GM12801 (cell line): ENCODE measurements around the gene ZG16B.

Experiments used
- TF ChIP-seq, protein P1 (sequence below): IDR thresholded peaks from one replicate; pipeline ENCODE4 v1.5.1; 2011; ENCODE audit warnings: control low read depth; ENCODE audit not compliant: insufficient read length; ENCODE audit errors: extremely low read depth

ZG16B gene

DNA sequence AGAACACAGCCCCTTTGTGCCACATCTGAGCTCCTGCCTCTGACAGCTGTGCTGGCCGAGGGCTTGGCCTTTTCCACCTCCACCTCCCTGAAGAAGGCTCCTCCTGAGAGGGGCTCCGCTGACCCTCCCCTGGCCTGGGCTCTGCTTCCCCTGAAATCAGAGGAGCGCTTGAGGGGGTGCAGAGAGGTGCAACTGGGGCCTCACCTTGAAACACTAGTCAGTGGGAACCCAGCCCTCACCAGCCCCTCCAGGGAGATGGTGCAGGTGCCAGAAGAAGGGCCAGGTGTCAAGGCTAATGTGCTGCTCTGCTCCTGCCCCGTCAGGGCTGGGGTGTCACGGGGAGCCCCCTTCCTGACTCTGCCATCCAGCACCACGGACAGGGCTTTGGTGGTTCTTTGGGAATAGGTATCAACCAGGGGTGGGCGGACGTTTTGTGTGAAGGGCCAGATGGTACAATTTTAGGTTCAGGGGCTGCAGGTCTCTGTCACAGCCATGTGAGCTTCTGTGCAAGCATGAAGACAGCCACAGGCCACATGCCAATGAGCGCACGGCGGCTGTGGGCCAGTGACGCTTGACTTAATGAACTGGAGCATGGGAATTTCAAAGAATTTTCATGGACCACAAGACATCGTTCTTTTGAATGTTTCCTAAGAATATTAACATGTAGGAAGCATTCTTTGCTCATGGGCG is 2.1 kb upstream of the ZG16B start:
- TF ChIP-seq, protein P1, sequence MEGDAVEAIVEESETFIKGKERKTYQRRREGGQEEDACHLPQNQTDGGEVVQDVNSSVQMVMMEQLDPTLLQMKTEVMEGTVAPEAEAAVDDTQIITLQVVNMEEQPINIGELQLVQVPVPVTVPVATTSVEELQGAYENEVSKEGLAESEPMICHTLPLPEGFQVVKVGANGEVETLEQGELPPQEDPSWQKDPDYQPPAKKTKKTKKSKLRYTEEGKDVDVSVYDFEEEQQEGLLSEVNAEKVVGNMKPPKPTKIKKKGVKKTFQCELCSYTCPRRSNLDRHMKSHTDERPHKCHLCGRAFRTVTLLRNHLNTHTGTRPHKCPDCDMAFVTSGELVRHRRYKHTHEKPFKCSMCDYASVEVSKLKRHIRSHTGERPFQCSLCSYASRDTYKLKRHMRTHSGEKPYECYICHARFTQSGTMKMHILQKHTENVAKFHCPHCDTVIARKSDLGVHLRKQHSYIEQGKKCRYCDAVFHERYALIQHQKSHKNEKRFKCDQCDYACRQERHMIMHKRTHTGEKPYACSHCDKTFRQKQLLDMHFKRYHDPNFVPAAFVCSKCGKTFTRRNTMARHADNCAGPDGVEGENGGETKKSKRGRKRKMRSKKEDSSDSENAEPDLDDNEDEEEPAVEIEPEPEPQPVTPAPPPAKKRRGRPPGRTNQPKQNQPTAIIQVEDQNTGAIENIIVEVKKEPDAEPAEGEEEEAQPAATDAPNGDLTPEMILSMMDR = no peak

DNA sequence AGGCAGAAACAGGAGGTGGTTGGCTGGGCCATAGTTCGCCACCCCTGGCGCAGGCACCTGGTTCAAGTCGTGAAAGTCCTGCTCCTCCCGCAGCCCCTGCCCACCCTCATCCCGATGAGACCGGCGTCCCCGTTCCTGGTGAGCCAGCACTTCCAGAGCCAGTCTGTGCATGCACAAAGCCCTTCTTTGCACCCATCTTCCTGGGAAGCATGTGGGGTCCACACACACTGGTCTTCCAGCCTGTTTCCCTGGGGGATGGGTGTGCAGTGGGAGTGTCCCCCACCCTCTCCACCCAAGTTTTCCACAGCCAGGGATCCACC is 1.6 kb upstream of the ZG16B start:
- TF ChIP-seq, protein P1 = no peak

DNA sequence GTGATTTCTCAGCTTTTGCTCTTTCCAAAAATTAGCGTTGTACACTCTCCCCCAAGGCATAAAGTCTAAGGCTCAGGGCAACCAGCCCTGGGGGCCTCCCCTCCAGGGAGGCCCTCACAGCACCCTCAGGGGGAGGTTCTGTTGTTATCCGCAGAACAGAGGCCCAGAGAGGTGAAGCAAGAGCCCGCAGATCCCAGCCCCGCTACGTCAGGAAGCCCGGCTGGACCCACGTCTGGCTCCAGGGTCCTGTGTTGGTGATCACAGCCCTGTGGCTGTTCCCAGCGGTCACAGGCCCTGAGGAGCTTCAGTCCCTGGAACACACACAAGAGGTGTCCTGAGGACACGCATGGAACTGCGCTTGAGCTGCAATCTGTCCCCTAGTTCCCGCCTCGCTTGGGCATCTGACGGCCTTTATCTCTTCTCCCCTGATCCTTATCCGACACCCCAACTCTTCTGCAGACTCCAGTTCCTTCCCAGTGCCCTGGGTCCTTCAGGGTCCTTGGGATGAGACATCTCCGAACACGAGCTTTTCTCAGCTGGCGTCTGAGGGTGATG is 1.1 kb upstream of the ZG16B start:
- TF ChIP-seq, protein P1 = no peak

DNA sequence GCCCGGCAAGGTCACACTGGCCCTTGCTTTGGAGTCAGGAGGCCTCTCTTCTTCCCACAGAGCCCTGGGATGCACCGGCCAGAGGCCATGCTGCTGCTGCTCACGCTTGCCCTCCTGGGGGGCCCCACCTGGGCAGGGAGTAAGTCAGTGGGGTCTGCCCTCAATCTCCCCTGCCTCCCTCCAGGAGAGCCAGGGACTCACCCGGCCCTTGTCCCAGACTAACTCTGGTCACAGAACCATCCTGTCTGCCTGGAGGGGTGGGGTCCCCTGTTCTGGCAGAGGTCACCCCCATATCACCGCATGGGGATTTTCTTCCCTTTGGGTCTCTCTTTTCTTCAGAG is 222 bp downstream of the ZG16B start:
- TF ChIP-seq, protein P1 = no peak

DNA sequence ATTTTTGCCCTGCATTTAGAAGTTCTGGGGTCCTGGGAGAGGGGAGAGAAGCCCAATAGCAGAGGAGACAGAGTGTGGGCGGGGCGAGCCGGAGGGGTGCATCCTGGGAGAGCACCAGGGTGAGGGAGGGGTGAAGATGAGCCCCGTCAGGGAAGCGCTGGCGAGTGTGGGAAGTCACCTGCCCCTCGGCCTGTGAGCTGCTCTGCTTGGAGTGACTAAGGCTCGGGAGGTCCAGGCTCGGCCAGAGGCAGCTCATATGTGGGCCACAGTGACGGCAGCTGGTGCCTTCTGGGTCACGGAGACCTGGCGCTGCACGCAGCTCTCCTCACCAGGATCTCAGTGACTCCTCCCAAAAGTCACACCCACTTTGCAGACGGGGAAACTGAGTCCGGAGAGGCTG is 1.1 kb downstream of the ZG16B start:
- TF ChIP-seq, protein P1 = no peak

DNA sequence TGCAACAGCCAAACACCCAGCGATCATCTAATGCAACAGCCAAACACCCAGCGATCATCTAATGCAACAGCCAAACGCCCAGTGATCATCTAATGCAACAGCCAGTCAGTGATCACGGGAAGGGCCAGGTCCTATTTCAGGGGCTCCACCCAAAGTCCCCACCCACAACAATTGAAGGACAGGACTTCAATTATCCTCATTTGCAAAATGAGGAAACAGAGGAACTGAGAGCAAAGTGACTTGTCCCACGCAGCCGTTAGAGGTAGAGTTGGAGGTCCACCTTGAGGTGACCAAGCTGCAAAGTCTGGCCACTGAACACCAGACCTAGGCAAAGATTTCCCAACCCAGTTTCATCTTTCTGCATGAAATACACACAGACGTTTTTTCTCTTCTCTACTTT is 3.7 kb downstream of the ZG16B start:
- TF ChIP-seq, protein P1 = no peak

DNA sequence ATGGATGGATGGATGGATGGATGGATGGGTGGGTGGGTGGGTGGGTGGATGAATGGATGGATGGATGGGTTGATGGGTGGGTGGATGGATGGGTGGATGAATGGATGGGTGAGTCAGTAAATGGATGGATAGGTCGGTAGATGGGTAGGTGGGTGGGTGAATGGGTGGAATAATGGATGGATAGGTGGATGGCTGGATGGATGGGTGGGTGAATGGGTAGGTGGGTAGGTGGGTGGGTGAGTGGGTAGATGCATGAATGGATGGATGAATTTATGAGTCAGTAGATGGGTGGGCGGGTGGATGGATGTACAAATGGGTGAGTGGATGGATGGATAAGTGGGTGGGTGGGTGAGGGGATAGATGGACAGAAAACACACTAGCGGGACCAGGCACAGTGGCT is 4.9 kb downstream of the ZG16B start:
- TF ChIP-seq, protein P1 = no peak
